DOHH2 (cell line): Measurements from ENCODE around the gene INPP4B.
"Not testable (repeated sequence)": the region's sequence is repeated elsewhere in the genome, so short reads cannot be mapped to it uniquely, and the experiment has no call there.

Source experiments
- H3F3A ChIP-seq: fragments of 200-600 bp; sonication (generic), shearing (Covaris generic); 2 replicates; pipeline ENCODE4 v1.6.0; 2016; ENCODE audit warnings: antibody characterized with exemption, mild to moderate bottlenecking; ENCODE audit not compliant: control insufficient read depth, insufficient read depth
- H3K27ac ChIP-seq: fragments of 200-600 bp; sonication (generic); 2 replicates; pipeline ENCODE4 v1.5.1; 2014; ENCODE audit warnings: low read depth, mild to moderate bottlenecking, low read length, moderate library complexity
- H3K27me3 ChIP-seq: fragments of 200-600 bp; sonication (generic); 2 replicates; pipeline ENCODE4 v1.6.1; 2014; ENCODE audit warnings: mild to moderate bottlenecking, low read length, mixed read lengths; ENCODE audit not compliant: control insufficient read depth
- H3K36me3 ChIP-seq: fragments of 200-600 bp; sonication (generic); 2 replicates; pipeline ENCODE4 v1.6.1; 2014; ENCODE audit warnings: mild to moderate bottlenecking, low read length, moderate library complexity, mixed read lengths; ENCODE audit not compliant: control insufficient read depth
- H3K4me1 ChIP-seq: fragments of 200-600 bp; sonication (generic); 2 replicates; pipeline ENCODE4 v1.6.1; 2014; ENCODE audit warnings: mild to moderate bottlenecking, low read length, mixed read lengths; ENCODE audit not compliant: control insufficient read depth
- H3K4me2 ChIP-seq: fragments of 200-600 bp; sonication (generic); 2 replicates; pipeline ENCODE4 v1.6.0; 2014; ENCODE audit warnings: mild to moderate bottlenecking, low read length, moderate library complexity
- H3K4me3 ChIP-seq: fragments of 200-600 bp; sonication (generic); 2 replicates; pipeline ENCODE4 v1.5.1; 2014; ENCODE audit warnings: mild to moderate bottlenecking, low read length, mixed read lengths
- H3K79me2 ChIP-seq: fragments of 200-600 bp; sonication (generic); 2 replicates; pipeline ENCODE4 v1.6.1; 2014; ENCODE audit warnings: mild to moderate bottlenecking, low read length, mixed read lengths; ENCODE audit not compliant: control insufficient read depth
- H3K9me2 ChIP-seq: fragments of 200-600 bp; sonication (generic); replicated peaks from 2 replicates; pipeline ENCODE4 v1.6.1; 2014; ENCODE audit warnings: mild to moderate bottlenecking, low read length, mixed read lengths; ENCODE audit not compliant: control insufficient read depth
- H3K9me3 ChIP-seq: fragments of 200-600 bp; sonication (generic); 2 replicates; pipeline ENCODE4 v1.6.1; 2014; ENCODE audit warnings: antibody characterized with exemption, low read length, mixed read lengths; ENCODE audit not compliant: control insufficient read depth, insufficient read depth
- H4K20me1 ChIP-seq: fragments of 200-600 bp; sonication (generic); 2 replicates; pipeline ENCODE4 v1.6.0; 2014; ENCODE audit warnings: low read depth, mild to moderate bottlenecking, antibody characterized with exemption, low read length, moderate library complexity; ENCODE audit not compliant: control insufficient read depth, insufficient read depth
- CTCF ChIP-seq: fragments of 200-600 bp; sonication (generic); IDR thresholded peaks from one replicate; pipeline ENCODE4 v1.5.1; 2014; ENCODE audit warnings: antibody characterized with exemption, mild to moderate bottlenecking, low read depth, low read length; ENCODE audit not compliant: poor library complexity, severe bottlenecking
- EZH2phosphoT487 ChIP-seq: fragments of 200-600 bp; sonication (generic); IDR thresholded peaks from 2 replicates; pipeline ENCODE4 v1.6.1; 2017; ENCODE audit warnings: borderline replicate concordance, mild to moderate bottlenecking, antibody characterized with exemption, low read length, moderate library complexity, mixed read lengths

INPP4B gene

DNA sequence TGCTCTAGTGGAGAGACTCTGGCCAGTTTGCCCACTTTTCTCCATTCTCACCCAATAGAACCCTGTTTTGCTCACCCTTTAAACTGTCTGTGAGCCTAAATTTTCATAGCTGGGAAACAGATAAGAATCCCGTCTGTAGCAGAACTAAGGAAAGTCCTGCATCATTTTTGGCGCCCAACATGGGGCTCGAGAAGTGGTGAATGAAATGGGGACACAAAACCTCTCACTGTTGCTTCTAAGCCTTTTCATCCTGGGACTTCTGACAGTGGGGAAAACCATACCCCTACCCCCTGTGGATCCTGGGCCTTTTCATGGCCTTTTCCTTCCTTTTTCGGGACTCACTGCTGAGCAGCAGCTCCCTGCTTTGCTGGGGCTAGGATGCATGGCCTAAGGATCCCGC, 189.9 kb downstream of the INPP4B start:
- Histone ChIP-seq H3K27me3 (no peaks in the 10 kb centered on the region), H3K27ac (no peak overlapping the region), H3K9me2 (no peaks in the 10 kb centered on the region), H3K4me2 (no peak overlapping the region), H3F3A (no peaks in the 10 kb centered on the region), H3K36me3 (no peaks in the 10 kb centered on the region), H3K4me3 (no peak overlapping the region), H3K4me1 (no peaks in the 10 kb centered on the region), H3K79me2 (no peaks in the 10 kb centered on the region), H3K9me3 (peaks cover 15% of the 10 kb centered on the region; the same call in 1 of the 2 replicates), H4K20me1 (no peaks in the 10 kb centered on the region)
- TF ChIP-seq EZH2phosphoT487 (no peak), CTCF (no peak)

DNA sequence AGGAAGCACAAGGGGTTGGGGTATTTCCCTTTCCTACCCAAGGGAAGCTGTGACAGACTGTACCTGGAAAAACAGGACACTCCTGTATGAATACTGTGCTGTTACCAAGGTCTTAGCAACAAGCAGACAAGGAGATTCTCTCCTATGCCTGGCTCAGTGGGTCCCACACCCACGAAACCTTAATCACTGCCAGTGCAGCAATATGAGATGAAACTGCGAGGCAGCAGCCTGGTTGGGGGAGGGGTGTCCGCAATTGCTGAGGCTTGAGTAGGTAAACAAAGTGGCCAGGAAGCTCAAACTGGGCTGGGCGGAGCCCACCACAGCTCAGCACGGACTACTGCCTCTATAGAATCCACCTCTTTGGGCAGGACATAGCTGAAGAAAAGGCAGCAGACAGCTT, 197.7 kb downstream of the INPP4B start:
- no peak overlapping the region for H3K4me3 ChIP-seq
- no peaks in the 10 kb centered on the region for H3K9me2 ChIP-seq
- peaks cover 3% of the 10 kb centered on the region; the same call in 1 of the 2 replicates for H3K4me1 ChIP-seq
- H3K9me3 ChIP-seq, result no peaks in the 10 kb centered on the region
- H3F3A ChIP-seq, result no peaks in the 10 kb centered on the region
- no peaks in the 10 kb centered on the region for H4K20me1 ChIP-seq
- TF ChIP-seq CTCF (no peak), EZH2phosphoT487 (no peak)
- no peaks in the 10 kb centered on the region for H3K27me3 ChIP-seq
- no peaks in the 10 kb centered on the region for H3K36me3 ChIP-seq
- no peak overlapping the region for H3K27ac ChIP-seq
- no peak overlapping the region for H3K4me2 ChIP-seq
- H3K79me2 ChIP-seq, result no peaks in the 10 kb centered on the region

- Histone ChIP-seq H4K20me1 (no peaks in the 10 kb centered on the region), H3K27ac (no peak overlapping the region), H3K4me3 (no peak overlapping the region), H3K27me3 (no peaks in the 10 kb centered on the region), H3K79me2 (no peaks in the 10 kb centered on the region), H3K9me3 (no peaks in the 10 kb centered on the region), H3K4me2 (no peak overlapping the region), H3F3A (no peaks in the 10 kb centered on the region), H3K9me2 (no peaks in the 10 kb centered on the region), H3K36me3 (no peaks in the 10 kb centered on the region), H3K4me1 (peaks cover 3% of the 10 kb centered on the region; the same call in 1 of the 2 replicates)
- no peak for TF ChIP-seq EZH2phosphoT487
- no peak for TF ChIP-seq CTCF
These were observed 200.5 kb downstream of the INPP4B start for GRCh38 chr4:142645475-142646108.

DNA sequence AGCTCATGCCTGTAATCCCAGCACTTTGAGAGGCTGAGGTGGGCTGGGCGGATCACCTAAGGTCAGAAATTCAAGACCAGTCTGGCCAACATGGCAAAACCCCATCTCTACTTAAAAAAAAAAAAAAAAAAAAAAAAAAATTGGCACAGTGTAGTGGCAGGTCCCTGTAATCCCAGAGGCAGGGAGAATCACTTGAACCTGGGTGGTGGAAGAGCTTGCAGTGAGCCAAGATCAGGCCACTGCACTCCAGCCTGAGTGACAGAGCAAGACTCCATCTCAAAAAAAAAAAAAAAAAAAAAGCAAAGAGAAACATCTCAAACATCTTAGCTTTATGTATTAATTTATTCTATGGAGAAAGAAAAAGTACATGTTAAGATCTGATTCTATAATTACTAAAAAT, 201.5 kb downstream of the INPP4B start:
- not testable (repeated sequence) for H3K4me3 ChIP-seq, H3K9me3 ChIP-seq, H3K27ac ChIP-seq, H3K36me3 ChIP-seq, H3K4me1 ChIP-seq, H3K9me2 ChIP-seq, H3K4me2 ChIP-seq, H3K27me3 ChIP-seq, H4K20me1 ChIP-seq, H3K79me2 ChIP-seq, H3F3A ChIP-seq
